HEK293 (cell line): ENCODE results near the gene PURB.

ENCODE experiments used
- CTCF ChIA-PET: fragments of 350-600 bp; formaldehyde crosslinking; extraction: SDS; loops from one replicate; lab custom pipeline; 2021; ENCODE audit warnings: antibody characterized with exemption; lab: Yijun Ruan, JAX
- POLR2A ChIA-PET: fragments of 300-600 bp; formaldehyde crosslinking; extraction: SDS; loops from one replicate; lab custom pipeline; 2020; ENCODE audit warnings: antibody characterized with exemption, inconsistent platforms; lab: Yijun Ruan, JAX
- H3K27ac ChIP-seq: fragments of 200-500 bp; sonication (Bioruptor generic); 2 replicates; pipeline ENCODE4 v1.5.1; 2014; ENCODE audit warnings: low read depth, low read length, control low read depth, inconsistent platforms; ENCODE audit errors: extremely low read depth
- H3K36me3 ChIP-seq, 2 experiments: fragments of 200-500 bp in 1 of 2; sonication (Bioruptor generic) in 1 of 2; 1 replicate in 1 of 2; 2 replicates in 1 of 2; pipeline ENCODE4 v1.5.1; 2014 to 2017; ENCODE audit warnings: inconsistent platforms in 2 of 2, low read length in 2 of 2; ENCODE audit not compliant: control insufficient read depth in 2 of 2, insufficient read depth in 1 of 2
- H3K4me1 ChIP-seq: fragments of 200-500 bp; sonication (Bioruptor generic); 2 replicates; pipeline ENCODE4 v1.5.1; 2014; ENCODE audit warnings: mild to moderate bottlenecking, low read length, inconsistent platforms; ENCODE audit not compliant: control insufficient read depth, insufficient read depth
- H3K4me3 ChIP-seq: 2 replicates; pipeline ENCODE4 v1.5.1; 2011; ENCODE audit warnings: low read depth, mild to moderate bottlenecking, control low read depth, low read length, moderate library complexity
- H3K9me3 ChIP-seq: fragments of 200-500 bp; sonication (Bioruptor generic); 2 replicates; pipeline ENCODE4 v1.5.1; 2014; ENCODE audit warnings: low read depth, low read length, inconsistent platforms; ENCODE audit not compliant: control insufficient read depth, insufficient read depth
- GLIS2 ChIP-seq: fragments of 450-650 bp; formaldehyde crosslinking; IDR thresholded peaks from 2 replicates; pipeline ENCODE4 v1.5.1; 2016; ENCODE audit warnings: missing biosample characterization, missing genetic modification characterization
- KLF16 ChIP-seq: fragments of 450-650 bp; formaldehyde crosslinking; IDR thresholded peaks from 2 replicates; pipeline ENCODE4 v1.5.1; 2017; ENCODE audit warnings: missing biosample characterization, missing genetic modification characterization
- KLF7 ChIP-seq: fragments of 450-650 bp; formaldehyde crosslinking; IDR thresholded peaks from 2 replicates; pipeline ENCODE4 v1.5.1; 2016; ENCODE audit warnings: missing biosample characterization, missing genetic modification characterization, borderline replicate concordance
- KLF9 ChIP-seq: fragments of 450-650 bp; formaldehyde crosslinking; IDR thresholded peaks from 2 replicates; pipeline ENCODE4 v1.5.1; 2016; ENCODE audit warnings: missing biosample characterization, missing genetic modification characterization, low read depth
- SP3 ChIP-seq: fragments of 450-650 bp; formaldehyde crosslinking; IDR thresholded peaks from 2 replicates; pipeline ENCODE4 v1.5.1; 2016; ENCODE audit warnings: missing biosample characterization, missing genetic modification characterization
- SP7 ChIP-seq: fragments of 450-650 bp; formaldehyde crosslinking; IDR thresholded peaks from 2 replicates; pipeline ENCODE4 v1.5.1; 2016; ENCODE audit warnings: missing biosample characterization, missing genetic modification characterization
- ZBTB1 ChIP-seq: fragments of 450-650 bp; formaldehyde crosslinking; IDR thresholded peaks from 2 replicates; pipeline ENCODE4 v1.5.1; 2016; ENCODE audit warnings: missing biosample characterization, missing genetic modification characterization
- ZBTB21 ChIP-seq: fragments of 450-650 bp; formaldehyde crosslinking; IDR thresholded peaks from 2 replicates; pipeline ENCODE4 v1.5.1; 2017; ENCODE audit warnings: missing biosample characterization, missing genetic modification characterization
- ZBTB48 ChIP-seq: fragments of 450-650 bp; formaldehyde crosslinking; IDR thresholded peaks from 2 replicates; pipeline ENCODE4 v1.5.1; 2016; ENCODE audit warnings: missing biosample characterization, missing genetic modification characterization
- ZEB2 ChIP-seq: fragments of 450-650 bp; formaldehyde crosslinking; IDR thresholded peaks from 2 replicates; pipeline ENCODE4 v1.5.1; 2016; ENCODE audit warnings: missing biosample characterization, missing genetic modification characterization
- ZNF112 ChIP-seq: fragments of 450-650 bp; formaldehyde crosslinking; IDR thresholded peaks from 2 replicates; pipeline ENCODE4 v1.5.0; 2017; ENCODE audit warnings: missing biosample characterization, missing genetic modification characterization
- ZNF202 ChIP-seq: fragments of 450-650 bp; formaldehyde crosslinking; IDR thresholded peaks from 2 replicates; pipeline ENCODE4 v1.5.1; 2016; ENCODE audit warnings: missing biosample characterization, missing genetic modification characterization, borderline replicate concordance
- ZNF23 ChIP-seq: fragments of 450-650 bp; formaldehyde crosslinking; IDR thresholded peaks from 2 replicates; pipeline ENCODE4 v1.5.1; 2016; ENCODE audit warnings: missing biosample characterization, missing genetic modification characterization, borderline replicate concordance
- ZNF274 ChIP-seq, 2 experiments: fragments of 200-500 bp in 1 of 2; fragments of 450-650 bp in 1 of 2; sonication (Bioruptor generic) in 1 of 2; formaldehyde crosslinking in 1 of 2; IDR thresholded peaks; 2 replicates each; pipeline versions ENCODE4 v1.5.1 to v1.6.1; 2014 to 2016; ENCODE audit warnings: borderline replicate concordance in 1 of 2, inconsistent platforms in 1 of 2, low read length in 1 of 2, missing biosample characterization in 1 of 2, missing genetic modification characterization in 1 of 2
- ZNF302 ChIP-seq: fragments of 450-650 bp; formaldehyde crosslinking; IDR thresholded peaks from 2 replicates; pipeline ENCODE4 v1.5.1; 2016; ENCODE audit warnings: missing biosample characterization, missing genetic modification characterization, low read depth
- ZNF394 ChIP-seq: fragments of 450-650 bp; formaldehyde crosslinking; IDR thresholded peaks from 2 replicates; pipeline ENCODE4 v1.5.1; 2016; ENCODE audit warnings: missing biosample characterization, missing genetic modification characterization, mild to moderate bottlenecking, moderate library complexity, borderline replicate concordance
- ZNF510 ChIP-seq: fragments of 450-650 bp; formaldehyde crosslinking; IDR thresholded peaks from 2 replicates; pipeline ENCODE4 v1.5.1; 2018; ENCODE audit warnings: mild to moderate bottlenecking, missing genetic modification characterization, missing biosample characterization; ENCODE audit not compliant: insufficient replicate concordance
- ZNF549 ChIP-seq: fragments of 450-650 bp; IDR thresholded peaks from 2 replicates; pipeline ENCODE4 v1.5.1; 2018; ENCODE audit warnings: missing biosample characterization, missing genetic modification characterization, mild to moderate bottlenecking, inconsistent platforms, moderate library complexity
- ZNF76 ChIP-seq: fragments of 450-650 bp; formaldehyde crosslinking; IDR thresholded peaks from 2 replicates; pipeline ENCODE4; 2016; ENCODE audit warnings: low read depth, missing biosample characterization, missing genetic modification characterization, borderline replicate concordance
- ZSCAN23 ChIP-seq: fragments of 450-650 bp; formaldehyde crosslinking; IDR thresholded peaks from 2 replicates; pipeline ENCODE4 v1.5.1; 2016; ENCODE audit warnings: missing biosample characterization, missing genetic modification characterization
- ZSCAN30 ChIP-seq: fragments of 450-650 bp; IDR thresholded peaks from 2 replicates; pipeline ENCODE4 v1.5.1; 2018; ENCODE audit warnings: missing biosample characterization, mild to moderate bottlenecking, missing genetic modification characterization, moderate library complexity
- TF ChIP-seq, protein P1 (sequence below): fragments of 450-650 bp; formaldehyde crosslinking; IDR thresholded peaks from 2 replicates; pipeline ENCODE4 v1.5.1; 2016; ENCODE audit warnings: missing biosample characterization, missing genetic modification characterization
- TF ChIP-seq, protein P2 (sequence below): fragments of 450-650 bp; formaldehyde crosslinking; IDR thresholded peaks from 2 replicates; pipeline ENCODE4 v1.5.1; 2017; ENCODE audit warnings: missing biosample characterization, missing genetic modification characterization
- TF ChIP-seq, protein P3 (sequence below): fragments of 450-650 bp; formaldehyde crosslinking; IDR thresholded peaks from 2 replicates; pipeline ENCODE4 v1.5.1; 2016; ENCODE audit warnings: missing biosample characterization, missing genetic modification characterization

The PURB gene

DNA sequence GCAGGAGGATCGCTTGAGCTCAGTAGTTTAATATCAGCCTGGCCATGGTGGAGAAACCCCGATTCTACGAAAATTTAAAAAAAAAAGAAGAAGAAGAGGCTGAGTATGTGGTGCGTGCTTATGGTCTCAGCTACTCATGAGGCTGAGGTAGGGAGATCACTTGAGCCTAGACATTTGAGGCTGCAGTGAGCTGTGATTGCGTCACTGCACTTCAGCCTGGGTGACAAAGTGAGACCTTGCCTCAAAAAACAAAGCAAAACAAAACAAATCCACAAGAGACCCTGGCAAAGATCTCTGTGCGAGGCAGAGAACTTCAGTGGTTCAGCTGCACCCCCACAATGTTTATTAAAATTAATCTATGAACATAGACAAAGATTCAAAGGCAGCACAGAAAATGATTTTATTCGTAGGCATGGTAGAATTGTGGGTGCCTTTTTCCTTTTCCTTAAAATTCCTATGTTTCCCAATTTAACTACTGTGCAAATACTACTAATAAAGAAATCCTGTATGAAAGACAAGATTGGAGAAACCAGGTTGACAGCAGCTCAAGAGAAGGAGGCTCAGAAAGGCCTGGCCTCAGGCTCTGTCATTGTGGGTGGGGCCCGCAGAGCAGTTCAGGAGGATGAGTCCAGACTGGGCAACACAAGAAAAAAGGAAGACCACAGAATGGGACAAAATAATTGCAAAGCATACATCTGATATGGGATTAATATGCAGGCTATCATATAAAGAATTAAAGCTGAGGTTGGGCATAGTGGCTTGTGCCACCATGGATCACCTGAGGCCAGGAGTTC is 24.5 kb upstream of the PURB start:
- no peaks in the 10 kb centered on the region for H3K4me1 ChIP-seq
- POLR2A ChIA-PET, result interaction anchor here (0.6 kb wide), 1 partner anchor 75 kb away, joined by 4 read pairs; no protein-coding TSS in a partner anchor
- no peaks in the 10 kb centered on the region for H3K9me3 ChIP-seq
- TF ChIP-seq ZSCAN23 (no peak), ZEB2 (tag by site-specific recombination) (no peak), ZNF202 (tag by site-specific recombination) (no peak), GLIS2 (tag by site-specific recombination) (no peak), ZBTB1 (tag by site-specific recombination) (no peak), ZNF76 (no peak), KLF9 (tag by site-specific recombination) (no peak), ZSCAN30 (no peak), ZBTB48 (tag by site-specific recombination) (no peak), SP3 (tag by site-specific recombination) (no peak), ZNF274 (IDR thresholded peaks at IDR 0.05; ENCODE audit: low read length) (no peak), ZNF274 (tag by site-specific recombination; IDR thresholded peaks at IDR 0.05; ENCODE audit: borderline replicate concordance) (no peak), ZNF510 (no peak), ZNF549 (no peak), ZNF394 (tag by site-specific recombination) (no peak), ZNF23 (tag by site-specific recombination) (no peak)
- TF ChIP-seq, protein P1, sequence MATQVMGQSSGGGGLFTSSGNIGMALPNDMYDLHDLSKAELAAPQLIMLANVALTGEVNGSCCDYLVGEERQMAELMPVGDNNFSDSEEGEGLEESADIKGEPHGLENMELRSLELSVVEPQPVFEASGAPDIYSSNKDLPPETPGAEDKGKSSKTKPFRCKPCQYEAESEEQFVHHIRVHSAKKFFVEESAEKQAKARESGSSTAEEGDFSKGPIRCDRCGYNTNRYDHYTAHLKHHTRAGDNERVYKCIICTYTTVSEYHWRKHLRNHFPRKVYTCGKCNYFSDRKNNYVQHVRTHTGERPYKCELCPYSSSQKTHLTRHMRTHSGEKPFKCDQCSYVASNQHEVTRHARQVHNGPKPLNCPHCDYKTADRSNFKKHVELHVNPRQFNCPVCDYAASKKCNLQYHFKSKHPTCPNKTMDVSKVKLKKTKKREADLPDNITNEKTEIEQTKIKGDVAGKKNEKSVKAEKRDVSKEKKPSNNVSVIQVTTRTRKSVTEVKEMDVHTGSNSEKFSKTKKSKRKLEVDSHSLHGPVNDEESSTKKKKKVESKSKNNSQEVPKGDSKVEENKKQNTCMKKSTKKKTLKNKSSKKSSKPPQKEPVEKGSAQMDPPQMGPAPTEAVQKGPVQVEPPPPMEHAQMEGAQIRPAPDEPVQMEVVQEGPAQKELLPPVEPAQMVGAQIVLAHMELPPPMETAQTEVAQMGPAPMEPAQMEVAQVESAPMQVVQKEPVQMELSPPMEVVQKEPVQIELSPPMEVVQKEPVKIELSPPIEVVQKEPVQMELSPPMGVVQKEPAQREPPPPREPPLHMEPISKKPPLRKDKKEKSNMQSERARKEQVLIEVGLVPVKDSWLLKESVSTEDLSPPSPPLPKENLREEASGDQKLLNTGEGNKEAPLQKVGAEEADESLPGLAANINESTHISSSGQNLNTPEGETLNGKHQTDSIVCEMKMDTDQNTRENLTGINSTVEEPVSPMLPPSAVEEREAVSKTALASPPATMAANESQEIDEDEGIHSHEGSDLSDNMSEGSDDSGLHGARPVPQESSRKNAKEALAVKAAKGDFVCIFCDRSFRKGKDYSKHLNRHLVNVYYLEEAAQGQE, result no peak
- TF ChIP-seq, protein P2, sequence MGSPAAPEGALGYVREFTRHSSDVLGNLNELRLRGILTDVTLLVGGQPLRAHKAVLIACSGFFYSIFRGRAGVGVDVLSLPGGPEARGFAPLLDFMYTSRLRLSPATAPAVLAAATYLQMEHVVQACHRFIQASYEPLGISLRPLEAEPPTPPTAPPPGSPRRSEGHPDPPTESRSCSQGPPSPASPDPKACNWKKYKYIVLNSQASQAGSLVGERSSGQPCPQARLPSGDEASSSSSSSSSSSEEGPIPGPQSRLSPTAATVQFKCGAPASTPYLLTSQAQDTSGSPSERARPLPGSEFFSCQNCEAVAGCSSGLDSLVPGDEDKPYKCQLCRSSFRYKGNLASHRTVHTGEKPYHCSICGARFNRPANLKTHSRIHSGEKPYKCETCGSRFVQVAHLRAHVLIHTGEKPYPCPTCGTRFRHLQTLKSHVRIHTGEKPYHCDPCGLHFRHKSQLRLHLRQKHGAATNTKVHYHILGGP (tag by site-specific recombination), result no peak
- no peak overlapping the region for H3K4me3 ChIP-seq
- H3K27ac ChIP-seq, result no peak overlapping the region
- CTCF ChIA-PET, result interaction anchor here (0.7 kb wide), 1 partner anchor 47 kb away, joined by 3 read pairs; no protein-coding TSS in a partner anchor
- no peaks in the 10 kb centered on the region for H3K36me3 ChIP-seq

DNA sequence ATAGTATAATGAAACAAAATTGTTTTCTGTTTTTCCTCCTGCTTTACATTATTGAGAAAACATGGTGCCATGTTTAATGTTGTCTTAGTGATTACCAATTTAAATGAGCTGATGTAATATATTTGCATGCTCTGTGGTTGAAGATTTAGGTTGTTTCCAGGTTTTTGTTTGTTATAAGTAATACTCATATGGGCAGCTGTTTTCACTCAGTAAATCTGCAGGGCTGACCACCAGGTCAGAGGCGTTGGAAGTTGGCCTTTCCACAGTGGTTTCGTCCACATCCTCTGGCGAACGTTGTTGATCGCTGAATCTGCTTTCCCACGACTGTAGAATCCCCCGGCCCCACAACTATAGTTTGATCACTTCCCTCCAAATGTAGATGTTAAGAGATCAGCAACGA is 21.6 kb upstream of the PURB start:
- Histone ChIP-seq H3K36me3 (no peaks in the 10 kb centered on the region), H3K4me1 (no peaks in the 10 kb centered on the region), H3K9me3 (no peaks in the 10 kb centered on the region), H3K4me3 (no peak overlapping the region), H3K27ac (no peak overlapping the region)
- CTCF ChIA-PET, result interaction anchor here (1.7 kb wide), 1 partner anchor 15 kb away, joined by 4 read pairs; no protein-coding TSS in a partner anchor
- TF ChIP-seq ZNF112 (tag by site-specific recombination), result no peak
- TF ChIP-seq KLF7 (tag by site-specific recombination), result no peak
- TF ChIP-seq ZNF302 (tag by site-specific recombination), result no peak
- no peak for TF ChIP-seq ZBTB21 (tag by site-specific recombination)
- TF ChIP-seq, protein P3, sequence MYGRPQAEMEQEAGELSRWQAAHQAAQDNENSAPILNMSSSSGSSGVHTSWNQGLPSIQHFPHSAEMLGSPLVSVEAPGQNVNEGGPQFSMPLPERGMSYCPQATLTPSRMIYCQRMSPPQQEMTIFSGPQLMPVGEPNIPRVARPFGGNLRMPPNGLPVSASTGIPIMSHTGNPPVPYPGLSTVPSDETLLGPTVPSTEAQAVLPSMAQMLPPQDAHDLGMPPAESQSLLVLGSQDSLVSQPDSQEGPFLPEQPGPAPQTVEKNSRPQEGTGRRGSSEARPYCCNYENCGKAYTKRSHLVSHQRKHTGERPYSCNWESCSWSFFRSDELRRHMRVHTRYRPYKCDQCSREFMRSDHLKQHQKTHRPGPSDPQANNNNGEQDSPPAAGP (tag by site-specific recombination), result no peak
- no peak for TF ChIP-seq KLF16 (tag by site-specific recombination)
- TF ChIP-seq SP7 (tag by site-specific recombination), result no peak
- POLR2A ChIA-PET, result no interaction called here
